ENCODE results near the gene PTPRG. TPM values are rescaled to one million over a fixed set of nuclear protein-coding genes. Genes with fewer than 3 reads are reported as not detected.
A peak's percentile ranks its signal among the peaks of the same experiment; 100 is the strongest.

Gene PTPRG
- total RNA-seq, 2 donors from 2014 or later, result 33.9 to 39.2 TPM

- H3K4me1 ChIP-seq, result peaks cover 0 to 19% of the 10 kb centered on the region in 2 donors
- H3K9me3 ChIP-seq, result no peaks in the 10 kb centered on the region
- no peak for DNase-seq (ENCODE audit: low spot score)
- no peak for TF ChIP-seq CTCF (IDR thresholded peaks at IDR 0.05)
- no peaks in the 10 kb centered on the region for H3K27me3 ChIP-seq
- peak overlapping the region in 1 of 2 donors; percentile 33 for H3K27ac ChIP-seq
- H3K4me3 ChIP-seq, result no peak overlapping the region
- no peaks in the 10 kb centered on the region for H3K36me3 ChIP-seq
Measured at GRCh38 chr3:61997101-61997500, 435.7 kb downstream of the PTPRG start.

- Histone ChIP-seq H3K36me3 (no peaks in the 10 kb centered on the region), H3K4me1 (peaks cover 0 to 5% of the 10 kb centered on the region in 2 donors), H3K27me3 (no peaks in the 10 kb centered on the region), H3K4me3 (no peak overlapping the region), H3K9me3 (no peaks in the 10 kb centered on the region), H3K27ac (no peak overlapping the region)
- no peak for DNase-seq (ENCODE audit: low spot score)
- TF ChIP-seq CTCF (IDR thresholded peaks at IDR 0.05), result no peak
Measured at GRCh38 chr3:62003835-62004234, 442.5 kb downstream of the PTPRG start.

- TF ChIP-seq CTCF (IDR thresholded peaks at IDR 0.05), result no peak
- H3K27ac ChIP-seq, result no peak overlapping the region
- H3K9me3 ChIP-seq, result no peaks in the 10 kb centered on the region
- peaks cover 0 to 11% of the 10 kb centered on the region in 2 donors for H3K4me1 ChIP-seq
- H3K36me3 ChIP-seq, result peaks cover 7% of the 10 kb centered on the region
- H3K27me3 ChIP-seq, result no peaks in the 10 kb centered on the region
- no peak for DNase-seq (ENCODE audit: low spot score)
- no peak overlapping the region for H3K4me3 ChIP-seq
Measured at GRCh38 chr3:62007036-62007435, 445.7 kb downstream of the PTPRG start.

GRCh38 chr3:62010989-62011388, 449.6 kb downstream of the PTPRG start:
- no peak for TF ChIP-seq CTCF (IDR thresholded peaks at IDR 0.05)
- Histone ChIP-seq H3K4me3 (no peak overlapping the region), H3K27ac (no peak overlapping the region), H3K27me3 (no peaks in the 10 kb centered on the region), H3K9me3 (no peaks in the 10 kb centered on the region), H3K36me3 (peaks cover 7% of the 10 kb centered on the region), H3K4me1 (peaks cover 0 to 11% of the 10 kb centered on the region in 2 donors)
- no peak for DNase-seq (ENCODE audit: low spot score)

GRCh38 chr3:62011666-62012065, 450.3 kb downstream of the PTPRG start:
- Histone ChIP-seq H3K27ac (no peak overlapping the region), H3K4me3 (no peak overlapping the region), H3K9me3 (no peaks in the 10 kb centered on the region), H3K4me1 (peaks cover 0 to 11% of the 10 kb centered on the region in 2 donors), H3K27me3 (no peaks in the 10 kb centered on the region), H3K36me3 (peaks cover 7% of the 10 kb centered on the region)
- DNase-seq (ENCODE audit: low spot score), result no peak
- TF ChIP-seq CTCF (IDR thresholded peaks at IDR 0.05), result no peak

GRCh38 chr3:62013951-62014350, 452.6 kb downstream of the PTPRG start:
- TF ChIP-seq CTCF (IDR thresholded peaks at IDR 0.05), result no peak
- Histone ChIP-seq H3K4me1 (peaks cover 0 to 11% of the 10 kb centered on the region in 2 donors), H3K4me3 (no peak overlapping the region), H3K9me3 (no peaks in the 10 kb centered on the region), H3K27ac (no peak overlapping the region), H3K27me3 (no peaks in the 10 kb centered on the region), H3K36me3 (peaks cover 14% of the 10 kb centered on the region)
- DNase-seq (ENCODE audit: low spot score), result no peak
